Testis (tissue), 2 donors: Measurements from ENCODE around the gene MRPL51.

ENCODE experiments used
- POLR2A ChIP-seq: fragments of 450-650 bp; IDR thresholded peaks from one replicate; pipeline ENCODE4 v1.6.1; 2017; ENCODE audit warnings: antibody characterized with exemption, mild to moderate bottlenecking, moderate library complexity
- TF ChIP-seq, protein P1 (sequence below), 3 experiments: fragments of 450-650 bp in 2 of 3; fragments of 200-600 bp in 1 of 3; sonication (generic) in 1 of 3; IDR thresholded peaks; one replicate each; pipeline ENCODE4 v1.5.1; 2016 to 2019; ENCODE audit warnings: antibody characterized with exemption in 3 of 3, mild to moderate bottlenecking in 2 of 3, moderate library complexity in 1 of 3

DNA sequence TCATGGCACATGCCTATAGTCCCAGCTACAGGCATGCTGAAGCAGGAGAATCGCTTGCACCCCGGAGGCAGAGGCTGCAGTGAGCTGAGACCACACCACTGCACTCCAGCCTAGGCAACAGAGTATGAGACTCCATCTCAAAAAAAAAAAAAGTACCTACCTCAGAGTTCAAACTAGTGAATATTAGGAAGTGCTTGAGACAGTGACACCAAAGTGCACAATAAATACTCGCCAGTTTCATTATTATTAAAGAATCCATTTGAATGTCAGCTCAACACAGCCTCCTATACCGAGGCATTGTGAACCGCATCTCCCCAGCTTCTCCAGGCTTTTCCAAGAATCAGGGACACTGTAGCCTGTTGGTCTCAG lies 46.2 kb upstream of the MRPL51 start:
- TF ChIP-seq, protein P1, sequence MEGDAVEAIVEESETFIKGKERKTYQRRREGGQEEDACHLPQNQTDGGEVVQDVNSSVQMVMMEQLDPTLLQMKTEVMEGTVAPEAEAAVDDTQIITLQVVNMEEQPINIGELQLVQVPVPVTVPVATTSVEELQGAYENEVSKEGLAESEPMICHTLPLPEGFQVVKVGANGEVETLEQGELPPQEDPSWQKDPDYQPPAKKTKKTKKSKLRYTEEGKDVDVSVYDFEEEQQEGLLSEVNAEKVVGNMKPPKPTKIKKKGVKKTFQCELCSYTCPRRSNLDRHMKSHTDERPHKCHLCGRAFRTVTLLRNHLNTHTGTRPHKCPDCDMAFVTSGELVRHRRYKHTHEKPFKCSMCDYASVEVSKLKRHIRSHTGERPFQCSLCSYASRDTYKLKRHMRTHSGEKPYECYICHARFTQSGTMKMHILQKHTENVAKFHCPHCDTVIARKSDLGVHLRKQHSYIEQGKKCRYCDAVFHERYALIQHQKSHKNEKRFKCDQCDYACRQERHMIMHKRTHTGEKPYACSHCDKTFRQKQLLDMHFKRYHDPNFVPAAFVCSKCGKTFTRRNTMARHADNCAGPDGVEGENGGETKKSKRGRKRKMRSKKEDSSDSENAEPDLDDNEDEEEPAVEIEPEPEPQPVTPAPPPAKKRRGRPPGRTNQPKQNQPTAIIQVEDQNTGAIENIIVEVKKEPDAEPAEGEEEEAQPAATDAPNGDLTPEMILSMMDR (IDR thresholded peaks at IDR 0.05): no peak
- TF ChIP-seq POLR2A: no peak
